NCI-H2081 treated with DMSO at 0.1 percent for 48 hours (cell line): ENCODE measurements around the gene SNAP25.
A peak's percentile ranks its signal among the peaks of the same experiment; 100 is the strongest.

Experiments
- DNase-seq: peaks from one replicate; lab custom pipeline; 2025; lab: John Stamatoyannopoulos, UW

The SNAP25 gene

GRCh38 chr20:10218536-10219451 is at the start of gene SNAP25:
Gene SNAP25, plus strand, starts transcription at chr20:10218830. Its CDS starts 56,662 bp downstream, at chr20:10275492.
- DNase-seq: peak; percentile 70

GRCh38 chr20:10169752-10170151 is 48.9 kb upstream of the SNAP25 start:
- no peak for DNase-seq

- DNase-seq: no peak
Measured at GRCh38 chr20:10170261-10170660, 48.4 kb upstream of the SNAP25 start.

GRCh38 chr20:10171864-10172751 is 46.5 kb upstream of the SNAP25 start:
- peak; percentile 54 for DNase-seq

DNA sequence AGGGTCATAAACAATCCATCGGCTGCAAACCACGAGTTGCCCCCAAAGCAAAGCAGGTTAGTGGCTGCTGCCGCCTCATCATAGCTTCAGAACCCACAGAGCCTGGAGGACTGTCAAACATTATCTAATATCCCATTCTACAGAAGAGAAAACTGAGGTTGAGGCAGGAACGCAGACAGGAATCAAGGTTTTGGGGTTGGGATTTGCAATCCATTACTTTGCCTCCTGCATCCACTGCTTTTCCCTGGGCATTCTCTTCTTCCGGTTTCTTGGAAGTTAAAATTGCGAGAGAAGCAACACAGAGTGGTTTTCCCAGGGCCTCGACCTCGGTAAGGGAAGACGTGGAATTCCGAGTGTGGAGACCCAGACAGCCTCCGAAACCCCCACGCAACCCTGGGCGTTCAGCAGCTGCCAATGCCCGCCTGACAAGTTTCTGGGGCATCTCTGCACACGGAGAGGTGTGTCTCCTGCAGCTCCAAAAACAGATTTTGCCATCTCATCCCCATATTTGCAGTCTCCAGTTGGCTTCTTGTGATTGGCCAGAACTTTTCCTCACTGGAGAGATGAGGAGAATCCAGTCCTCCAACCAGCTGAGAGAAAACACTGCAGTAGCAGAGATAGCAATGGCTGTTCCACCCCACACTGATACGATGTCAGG is 45.5 kb upstream of the SNAP25 start:
- no peak for DNase-seq

- DNase-seq: no peak
Measured at GRCh38 chr20:10174400-10174799, 44.2 kb upstream of the SNAP25 start.

DNA sequence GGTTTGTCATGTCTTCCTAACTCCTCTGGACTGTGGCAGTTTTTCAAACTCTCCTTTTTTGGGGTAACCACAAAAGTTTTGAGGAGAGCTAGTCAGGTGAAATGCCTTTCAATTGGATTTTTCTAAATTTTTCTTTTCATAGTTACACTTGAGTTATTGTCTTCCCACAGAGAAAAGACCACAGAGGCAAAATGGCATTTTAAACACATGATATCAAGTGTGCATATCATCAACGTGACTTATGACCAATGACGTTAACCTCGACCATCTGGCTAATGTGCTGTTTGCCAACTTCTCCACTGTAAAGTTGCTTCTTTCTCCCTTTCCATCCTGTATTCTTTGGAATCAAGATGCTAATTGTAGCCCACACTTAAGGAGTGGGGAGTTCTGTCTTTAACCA is 41.3 kb upstream of the SNAP25 start:
- no peak for DNase-seq

- DNase-seq: no peak
Measured at GRCh38 chr20:10178091-10178490, 40.5 kb upstream of the SNAP25 start.

- DNase-seq: no peak
Measured at GRCh38 chr20:10178727-10179313, 39.8 kb upstream of the SNAP25 start.

DNA sequence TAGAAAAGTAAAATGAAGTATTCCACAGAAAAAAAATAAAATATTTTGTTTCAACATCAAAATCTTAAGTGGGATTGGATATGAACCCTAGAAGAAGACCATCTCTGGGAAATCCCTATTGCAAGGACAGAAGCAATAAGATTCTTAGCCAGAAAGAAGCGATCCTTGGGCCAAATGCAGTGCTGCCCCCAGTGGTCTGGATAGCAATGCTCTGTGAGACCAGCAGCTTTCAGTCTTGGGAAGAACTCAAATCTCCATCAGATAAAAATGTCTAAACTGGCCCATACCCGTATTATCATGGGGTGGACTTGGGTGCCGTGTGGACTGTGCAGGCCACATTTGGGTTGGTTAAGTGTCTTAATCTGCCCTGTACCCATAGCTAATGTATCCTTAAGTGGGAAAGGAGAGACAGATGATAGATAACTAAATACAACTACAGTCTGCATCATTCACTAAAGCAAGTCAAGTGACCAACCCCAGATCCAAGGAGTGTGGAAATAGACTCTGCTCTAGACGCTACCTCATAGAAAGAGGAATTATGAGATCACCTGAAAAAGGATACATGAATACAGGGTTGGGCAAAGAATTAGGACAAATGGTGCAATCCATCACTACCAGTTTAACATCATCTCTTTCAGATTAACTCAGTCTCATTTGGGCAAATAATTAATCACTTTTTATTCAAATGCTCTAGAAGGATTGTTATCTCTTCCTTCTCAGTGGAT is 38.9 kb upstream of the SNAP25 start:
- DNase-seq: no peak

DNA sequence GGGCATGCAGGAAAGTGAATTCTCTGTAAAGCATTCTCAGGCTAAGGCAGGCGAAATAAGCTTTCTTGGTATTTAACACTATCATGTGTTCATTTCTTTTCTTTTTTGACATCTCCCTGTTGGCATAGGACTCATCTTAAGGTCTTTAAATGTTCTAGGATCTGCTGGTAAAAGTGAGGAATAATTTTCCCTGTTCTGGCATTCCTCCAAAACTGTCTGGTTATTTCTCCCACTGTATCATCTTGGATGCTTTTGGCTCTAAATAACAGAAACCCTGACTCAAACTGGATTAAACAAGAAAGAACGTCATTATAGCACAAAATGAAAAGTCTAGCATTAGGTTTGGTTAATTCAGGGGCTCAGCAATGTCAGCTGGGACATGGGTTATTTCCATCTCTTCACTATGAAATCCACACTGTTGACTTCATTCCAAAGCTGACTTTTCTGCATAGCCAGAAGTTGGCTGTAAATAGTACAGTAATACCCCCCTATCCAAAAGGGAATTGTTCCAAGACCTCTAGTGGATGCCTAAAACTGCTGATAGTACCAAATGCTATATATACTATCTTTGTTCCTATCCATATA is 37.9 kb upstream of the SNAP25 start:
- no peak for DNase-seq

DNA sequence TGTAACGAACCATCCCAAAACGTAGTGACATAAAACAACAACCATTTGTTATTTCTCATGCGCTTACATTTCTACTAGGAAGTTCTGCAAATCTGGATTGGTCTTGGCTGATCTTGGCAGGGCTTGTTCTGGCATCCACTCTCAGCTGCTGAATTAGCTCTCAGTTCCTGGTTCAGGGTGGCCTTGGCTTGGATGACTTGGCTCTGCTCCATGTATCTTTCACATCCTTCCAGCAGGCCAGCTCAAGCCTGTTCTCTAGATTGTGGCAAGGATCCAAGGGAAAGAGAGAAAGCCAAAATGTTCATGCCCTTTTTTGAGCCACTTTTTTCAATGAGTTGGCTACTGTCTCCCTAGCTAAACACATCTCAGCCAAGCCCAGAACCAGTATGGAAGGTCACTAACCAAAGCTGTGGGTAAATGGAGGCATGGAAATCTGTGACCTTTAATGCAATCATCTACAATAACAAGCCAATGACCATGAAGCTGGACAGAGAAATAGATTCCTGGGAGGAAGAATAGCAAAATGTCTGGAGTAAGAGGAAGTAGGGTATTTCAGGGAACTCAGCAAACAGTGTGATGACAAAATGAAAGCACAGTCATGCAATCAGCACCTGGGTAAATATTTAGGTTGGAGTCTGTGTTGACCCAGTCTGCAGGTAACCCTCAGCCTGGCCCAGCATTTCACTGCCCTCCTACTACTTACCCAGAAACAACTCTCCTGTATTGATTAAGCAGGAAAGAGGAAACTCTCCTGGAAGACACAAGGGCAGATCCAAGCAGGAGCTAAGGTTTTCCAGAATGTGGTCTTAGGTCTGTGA is 32.7 kb upstream of the SNAP25 start:
- peak; percentile 55 for DNase-seq

- no peak for DNase-seq
Measured at GRCh38 chr20:10190456-10190855, 28.2 kb upstream of the SNAP25 start.

GRCh38 chr20:10192171-10192570 is 26.5 kb upstream of the SNAP25 start:
- no peak for DNase-seq

GRCh38 chr20:10194166-10194565 is 24.5 kb upstream of the SNAP25 start:
- DNase-seq: no peak

GRCh38 chr20:10200330-10200729 is 18.3 kb upstream of the SNAP25 start:
- no peak for DNase-seq

DNA sequence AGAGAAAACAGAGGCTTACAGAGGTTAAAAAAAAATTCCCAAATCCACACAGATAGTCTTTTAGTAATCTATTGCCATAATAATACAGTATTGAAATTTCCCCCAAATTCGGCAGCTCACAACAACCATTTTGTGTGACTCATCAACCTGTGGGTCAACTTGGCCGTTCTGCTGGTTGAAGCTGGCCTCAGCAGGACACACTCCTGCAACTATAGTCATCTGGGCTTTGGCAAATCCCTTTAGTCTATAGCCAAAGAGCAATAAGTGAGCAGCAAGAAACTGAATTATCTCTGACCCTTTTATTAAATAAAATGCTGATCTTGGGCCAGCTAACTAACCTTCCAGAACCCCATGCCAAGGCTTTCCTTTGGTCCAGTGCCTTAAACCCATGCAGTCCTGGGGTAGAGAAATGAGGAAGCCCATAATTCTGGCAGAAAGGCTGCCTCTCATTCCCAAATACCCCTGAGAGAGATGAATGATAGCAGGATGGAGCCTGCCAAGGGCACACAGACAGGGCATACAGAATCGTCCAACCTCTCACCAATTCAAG is 17.2 kb upstream of the SNAP25 start:
- no peak for DNase-seq

DNA sequence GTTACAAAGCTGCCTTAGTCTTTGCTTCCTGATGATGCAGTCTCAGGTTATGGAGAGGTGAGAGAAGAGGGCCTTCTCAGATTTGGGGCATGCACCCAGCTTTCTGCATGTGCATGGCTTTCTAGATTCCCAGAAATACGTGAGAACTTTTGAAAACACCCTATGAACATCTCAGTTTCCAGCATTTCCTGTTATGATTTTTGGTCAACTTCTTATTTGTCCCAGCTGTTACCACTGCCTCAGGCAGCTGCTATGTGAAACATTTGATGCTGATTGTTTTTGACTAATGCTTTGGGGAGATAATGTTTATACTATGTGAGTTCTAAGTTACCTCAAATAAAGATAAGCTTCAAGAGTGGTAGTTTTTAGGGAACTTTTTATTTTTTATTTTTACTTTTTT is 9.5 kb upstream of the SNAP25 start:
- no peak for DNase-seq

DNA sequence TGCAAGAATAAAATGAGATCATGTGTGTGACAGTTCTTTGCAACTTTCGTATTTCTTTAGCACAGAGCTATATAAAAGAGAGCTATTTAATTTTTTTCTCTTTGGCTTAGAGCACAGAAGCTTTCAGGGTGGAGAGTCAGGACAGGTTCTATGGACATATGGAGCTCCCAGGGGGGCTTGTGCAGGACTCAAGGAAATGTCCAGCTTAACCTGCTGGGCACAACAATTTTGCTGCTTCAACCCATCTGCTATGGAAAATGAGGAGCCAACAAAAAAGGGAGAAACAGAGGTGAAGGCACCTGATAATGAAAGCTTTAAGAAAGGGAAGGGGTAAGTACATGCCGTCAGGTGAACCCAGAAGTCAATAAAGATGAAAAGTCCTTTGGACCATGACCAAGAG is 5.1 kb upstream of the SNAP25 start:
- no peak for DNase-seq
